A673 (cell line): ENCODE results near the gene CPNE5. TPM values are rescaled to one million over a fixed set of nuclear protein-coding genes. Genes with fewer than 3 reads are reported as not detected.

Source experiments
- BruUV-seq: library from RNA; stranded (reverse); fragments of 400-500 nt; replicated peaks from 2 replicates; lab custom pipeline; 2021; lab: Mats Ljungman, UMichigan
- CTCF ChIA-PET: fragments of 300-600 bp; sonication (Branson Sonifier 250); formaldehyde crosslinking; loops from one replicate; lab custom pipeline; 2022; ENCODE audit warnings: antibody characterized with exemption; lab: Charles Lee
- POLR2A ChIA-PET: fragments of 300-600 bp; sonication (Branson Sonifier 250); formaldehyde crosslinking; loops from one replicate; lab custom pipeline; 2022; ENCODE audit warnings: antibody characterized with exemption; ENCODE audit not compliant: low non-redundant PET; lab: Charles Lee
- DNase-seq: peaks from one replicate; pipeline ENCODE4 v3.0.0-alpha.2; 2015; ENCODE audit warnings: low spot score
- H3K27ac ChIP-seq: fragments of 200-600 bp; sonication (generic); 2 replicates; pipeline ENCODE4 v1.5.1; 2016; ENCODE audit warnings: mixed run types, low read depth, mild to moderate bottlenecking, mixed read lengths, antibody characterized with exemption, low read length; ENCODE audit not compliant: poor library complexity, severe bottlenecking
- H3K27me3 ChIP-seq: fragments of 200-600 bp; sonication (generic); replicated peaks from 2 replicates; pipeline ENCODE4 v1.6.1; 2017; ENCODE audit warnings: mixed run types, low read depth, mild to moderate bottlenecking, mixed read lengths, antibody characterized with exemption, low read length; ENCODE audit not compliant: insufficient read depth, poor library complexity
- H3K36me3 ChIP-seq: fragments of 200-600 bp; sonication (generic); 2 replicates; pipeline ENCODE4 v1.6.1; 2016; ENCODE audit warnings: mixed run types, mild to moderate bottlenecking, mixed read lengths, antibody characterized with exemption, low read length; ENCODE audit not compliant: insufficient read depth, poor library complexity, severe bottlenecking
- H3K4me1 ChIP-seq: fragments of 200-600 bp; sonication (generic); 2 replicates; pipeline ENCODE4 v1.6.1; 2017; ENCODE audit warnings: mixed run types, mild to moderate bottlenecking, mixed read lengths, antibody characterized with exemption, low read length; ENCODE audit not compliant: insufficient read depth, poor library complexity, severe bottlenecking
- H3K4me3 ChIP-seq: fragments of 200-600 bp; sonication (generic); 2 replicates; pipeline ENCODE4 v1.5.1; 2016; ENCODE audit warnings: low read depth, mixed run types, mild to moderate bottlenecking, mixed read lengths, low read length; ENCODE audit not compliant: poor library complexity, severe bottlenecking
- H3K9me3 ChIP-seq: fragments of 200-600 bp; sonication (generic); 2 replicates; pipeline ENCODE4 v1.6.1; 2016; ENCODE audit warnings: mixed run types, low read depth, mild to moderate bottlenecking, mixed read lengths, antibody characterized with exemption, low read length; ENCODE audit not compliant: poor library complexity, severe bottlenecking
- CTCF ChIP-seq: fragments of 300-800, 200-600 bp; sonication (generic); conservative IDR thresholded peaks from 2 replicates; pipeline ENCODE4 v1.5.1; 2017; ENCODE audit warnings: low read depth, mild to moderate bottlenecking, antibody characterized with exemption, low read length, moderate library complexity, mixed read lengths
- EZH2 ChIP-seq: fragments of 200-600 bp; sonication (generic); IDR thresholded peaks from 2 replicates; pipeline ENCODE4 v1.6.1; 2017; ENCODE audit warnings: borderline replicate concordance, low read depth, mild to moderate bottlenecking, mixed read lengths, antibody characterized with exemption, low read length; ENCODE audit not compliant: poor library complexity, severe bottlenecking
- intact Hi-C: fragments of 100-400 bp; cut with micrococcal nuclease; formaldehyde crosslinking; loops from one replicate; pipeline ENCODE4 v1.10.0; 2022; ENCODE audit not compliant: unreplicated experiment
- total RNA-seq: library from RNA; stranded (reverse); gene quantifications from 2 replicates; pipeline ENCODE4 v1.2.3, GENCODE V29; 2021

Gene CPNE5
- total RNA-seq, 1 experiment from 2014 or later = 0.13 TPM

GRCh38 chr6:36722879-36723278 lies 116.4 kb downstream of the CPNE5 start:
- no peak for DNase-seq
- intact Hi-C loops = no loop called here
- no peaks in the 10 kb centered on the region for H3K36me3 ChIP-seq
- TF ChIP-seq CTCF (no peak), EZH2 (no peak)
- ChIA-PET POLR2A (no interaction called here), CTCF (no interaction called here)
- H3K27ac ChIP-seq = no peak overlapping the region
- H3K4me1 ChIP-seq = no peaks in the 10 kb centered on the region
- no peaks in the 10 kb centered on the region for H3K27me3 ChIP-seq
- no peaks in the 10 kb centered on the region for H3K9me3 ChIP-seq
- H3K4me3 ChIP-seq = no peak overlapping the region
- BruUV-seq = no TSS peak

- H3K27me3 ChIP-seq = no peaks in the 10 kb centered on the region
- ChIA-PET CTCF (no interaction called here), POLR2A (no interaction called here)
- no peak overlapping the region for H3K4me3 ChIP-seq
- intact Hi-C loops = no loop called here
- no TSS peak for BruUV-seq
- H3K4me1 ChIP-seq = no peaks in the 10 kb centered on the region
- H3K9me3 ChIP-seq = no peaks in the 10 kb centered on the region
- H3K36me3 ChIP-seq = no peaks in the 10 kb centered on the region
- no peak for DNase-seq
- no peak for TF ChIP-seq CTCF
- TF ChIP-seq EZH2 = no peak
- no peak overlapping the region for H3K27ac ChIP-seq
Measured at GRCh38 chr6:36722365-36722764, 116.9 kb downstream of the CPNE5 start.

- H3K9me3 ChIP-seq = no peaks in the 10 kb centered on the region
- no peaks in the 10 kb centered on the region for H3K4me1 ChIP-seq
- BruUV-seq = no TSS peak
- TF ChIP-seq EZH2 = no peak
- no peaks in the 10 kb centered on the region for H3K36me3 ChIP-seq
- CTCF ChIA-PET = interaction anchor here (0.6 kb wide), 1 partner anchor 610 kb away, joined by 4 read pairs; no protein-coding TSS in a partner anchor
- intact Hi-C loops = no loop called here
- H3K27me3 ChIP-seq = no peaks in the 10 kb centered on the region
- POLR2A ChIA-PET = no interaction called here
- H3K4me3 ChIP-seq = no peak overlapping the region
- no peak for DNase-seq
- H3K27ac ChIP-seq = no peak overlapping the region
Measured at GRCh38 chr6:36721369-36722140, 117.7 kb downstream of the CPNE5 start.
